IPS DF 6.9 (cell line): ENCODE results near the gene SLFN11.
A peak's percentile ranks its signal among the peaks of the same experiment; 100 is the strongest.
"Not testable (repeated sequence)": the region's sequence is repeated elsewhere in the genome, so short reads cannot be mapped to it uniquely, and the experiment has no call there.

Source experiments
- DNase-seq: peaks from one replicate; pipeline ENCODE4 v3.0.0-alpha.2; 2013; ENCODE audit warnings: low read depth, low spot score
- H3K27ac ChIP-seq: one replicate; pipeline ENCODE4 v1.5.1; 2013; ENCODE audit warnings: low read length, control low read depth
- H3K27me3 ChIP-seq: 2 replicates; pipeline ENCODE4 v1.6.1; 2013; ENCODE audit warnings: mild to moderate bottlenecking, low read length; ENCODE audit not compliant: control insufficient read depth, insufficient read depth
- H3K36me3 ChIP-seq: 2 replicates; pipeline ENCODE4 v1.6.1; 2013; ENCODE audit warnings: low read length; ENCODE audit not compliant: control insufficient read depth, insufficient read depth
- H3K4me1 ChIP-seq: 2 replicates; pipeline ENCODE4 v1.6.1; 2013; ENCODE audit warnings: low read length; ENCODE audit not compliant: control insufficient read depth, insufficient read depth
- H3K4me3 ChIP-seq: 2 replicates; pipeline ENCODE4 v1.5.1; 2013; ENCODE audit warnings: mild to moderate bottlenecking, low read length
- H3K9me3 ChIP-seq: 2 replicates; pipeline ENCODE4 v1.6.1; 2013; ENCODE audit warnings: low read length, inconsistent platforms; ENCODE audit not compliant: control insufficient read depth, insufficient read depth
- WGBS: extraction: QIAGEN DNeasy Blood & Tissue Kit; methylation state at CpG from one replicate; pipeline ENCODE4 v1.1.7; 2013; ENCODE audit warnings: mixed read lengths, missing lambda C conversion rate; ENCODE audit not compliant: insufficient read length, insufficient coverage; 5-methylcytosine and 5-hydroxymethylcytosine counted together

SLFN11 gene, protein sequence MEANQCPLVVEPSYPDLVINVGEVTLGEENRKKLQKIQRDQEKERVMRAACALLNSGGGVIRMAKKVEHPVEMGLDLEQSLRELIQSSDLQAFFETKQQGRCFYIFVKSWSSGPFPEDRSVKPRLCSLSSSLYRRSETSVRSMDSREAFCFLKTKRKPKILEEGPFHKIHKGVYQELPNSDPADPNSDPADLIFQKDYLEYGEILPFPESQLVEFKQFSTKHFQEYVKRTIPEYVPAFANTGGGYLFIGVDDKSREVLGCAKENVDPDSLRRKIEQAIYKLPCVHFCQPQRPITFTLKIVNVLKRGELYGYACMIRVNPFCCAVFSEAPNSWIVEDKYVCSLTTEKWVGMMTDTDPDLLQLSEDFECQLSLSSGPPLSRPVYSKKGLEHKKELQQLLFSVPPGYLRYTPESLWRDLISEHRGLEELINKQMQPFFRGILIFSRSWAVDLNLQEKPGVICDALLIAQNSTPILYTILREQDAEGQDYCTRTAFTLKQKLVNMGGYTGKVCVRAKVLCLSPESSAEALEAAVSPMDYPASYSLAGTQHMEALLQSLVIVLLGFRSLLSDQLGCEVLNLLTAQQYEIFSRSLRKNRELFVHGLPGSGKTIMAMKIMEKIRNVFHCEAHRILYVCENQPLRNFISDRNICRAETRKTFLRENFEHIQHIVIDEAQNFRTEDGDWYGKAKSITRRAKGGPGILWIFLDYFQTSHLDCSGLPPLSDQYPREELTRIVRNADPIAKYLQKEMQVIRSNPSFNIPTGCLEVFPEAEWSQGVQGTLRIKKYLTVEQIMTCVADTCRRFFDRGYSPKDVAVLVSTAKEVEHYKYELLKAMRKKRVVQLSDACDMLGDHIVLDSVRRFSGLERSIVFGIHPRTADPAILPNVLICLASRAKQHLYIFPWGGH

GRCh38 chr17:35373534-35373983 is at the start of gene SLFN11:
Gene SLFN11, minus strand, starts transcription at chr17:35373621. Its CDS starts 9,814 bp downstream, at chr17:35363807.
- no peaks in the 10 kb centered on the region for H3K36me3 ChIP-seq
- H3K9me3 ChIP-seq = no peaks in the 10 kb centered on the region
- 100% methylated on average over 2 of the region's 22 CpGs for WGBS
- no peaks in the 10 kb centered on the region for H3K4me1 ChIP-seq
- no peak within 1 kb of the TSS for H3K27ac ChIP-seq
- peak within 1 kb of the TSS; percentile 22; the same call in 1 of the 2 replicates for H3K4me3 ChIP-seq
- DNase-seq = no peak
- peaks cover 28% of the 10 kb centered on the region for H3K27me3 ChIP-seq

DNA sequence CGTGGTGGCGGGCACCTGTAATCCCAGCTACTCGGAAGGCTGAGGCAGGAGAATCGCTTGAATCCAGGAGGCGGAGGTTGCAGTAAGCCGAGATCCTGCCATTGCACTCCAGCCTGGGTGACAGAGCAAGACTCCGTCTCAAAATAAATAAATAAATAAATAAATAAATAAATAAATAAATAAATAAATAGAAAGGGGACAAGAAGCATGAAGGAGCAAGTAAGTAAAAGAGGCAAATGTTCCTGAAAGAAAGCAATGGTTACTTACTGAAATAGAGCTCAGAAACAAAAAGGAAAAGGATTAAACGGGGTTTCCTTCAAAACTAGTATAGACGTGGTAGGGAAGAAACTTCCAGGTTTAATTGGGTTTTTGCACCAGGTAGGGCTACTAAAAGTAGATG is 47.6 kb upstream of the SLFN11 start:
- not testable (repeated sequence) for H3K36me3 ChIP-seq, DNase-seq, H3K4me3 ChIP-seq, H3K9me3 ChIP-seq, H3K4me1 ChIP-seq, H3K27me3 ChIP-seq, H3K27ac ChIP-seq
- WGBS = no CpG with 5 or more reads among the region's 9 CpGs

- H3K36me3 ChIP-seq = no peaks in the 10 kb centered on the region
- H3K9me3 ChIP-seq = no peaks in the 10 kb centered on the region
- no peaks in the 10 kb centered on the region for H3K27me3 ChIP-seq
- DNase-seq = no peak
- no peak overlapping the region for H3K4me3 ChIP-seq
- H3K4me1 ChIP-seq = no peaks in the 10 kb centered on the region
- no peak overlapping the region for H3K27ac ChIP-seq
- WGBS = no CpG with 5 or more reads among the region's 2 CpGs
Measured at GRCh38 chr17:35416659-35417058, 43.2 kb upstream of the SLFN11 start.

- not testable (repeated sequence) for H3K4me1 ChIP-seq, H3K9me3 ChIP-seq, H3K27me3 ChIP-seq, H3K27ac ChIP-seq, H3K36me3 ChIP-seq, H3K4me3 ChIP-seq, DNase-seq
- WGBS = no CpG with 5 or more reads among the region's 2 CpGs
Measured at GRCh38 chr17:35414707-35415106, 41.3 kb upstream of the SLFN11 start.

DNA sequence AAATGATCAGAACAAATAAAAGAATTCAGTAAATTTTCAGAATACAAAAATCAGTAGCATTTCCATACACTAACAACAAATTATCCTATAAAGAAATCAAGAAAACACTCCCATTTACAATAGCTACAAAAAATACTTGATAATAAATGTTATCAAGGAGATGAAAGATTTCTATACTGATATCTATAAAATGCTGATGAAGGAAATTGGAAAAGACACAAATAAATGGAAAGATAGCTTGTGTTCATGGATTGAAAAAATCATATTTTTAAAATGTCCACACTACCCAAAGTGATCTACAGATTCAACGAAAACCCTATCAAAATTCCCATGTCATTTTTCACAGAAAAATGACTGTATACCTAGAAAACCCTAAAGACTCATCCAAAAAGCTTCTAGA is 40.8 kb upstream of the SLFN11 start:
- Histone ChIP-seq H3K36me3 (0 out of 2 replicates have a peak, but pooled peaks cover 2% of the 10 kb centered on the region), H3K27ac (no peak overlapping the region), H3K4me3 (no peak overlapping the region), H3K4me1 (no peaks in the 10 kb centered on the region; the same call in 1 of the 2 replicates), H3K9me3 (no peaks in the 10 kb centered on the region), H3K27me3 (no peaks in the 10 kb centered on the region)
- no CpG with 5 or more reads among the region's 1 CpG for whole genome bisulfite sequencing
- no peak for DNase-seq

DNA sequence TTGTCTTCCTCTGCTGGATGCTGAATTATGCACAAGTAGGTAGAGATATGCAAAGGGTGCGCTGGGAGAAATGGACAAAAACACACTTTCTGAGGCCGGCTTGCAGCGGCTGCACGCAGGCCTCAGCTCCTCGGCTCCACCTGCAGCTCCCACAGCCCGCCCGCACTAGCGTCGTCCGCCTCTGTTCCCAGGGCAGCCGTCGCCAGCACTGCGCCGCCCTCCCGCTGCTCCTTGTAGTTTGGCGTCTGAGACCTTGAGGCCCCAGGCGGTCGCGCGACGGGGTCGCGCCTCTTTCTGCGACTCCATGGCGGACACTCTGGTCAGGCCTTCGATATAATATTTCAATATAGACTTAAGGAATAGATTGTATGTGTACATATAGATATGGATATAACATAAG is 34.1 kb upstream of the SLFN11 start:
- Histone ChIP-seq H3K4me1 (no peaks in the 10 kb centered on the region; the same call in 1 of the 2 replicates), H3K9me3 (no peaks in the 10 kb centered on the region), H3K27me3 (no peaks in the 10 kb centered on the region), H3K4me3 (no peak overlapping the region), H3K36me3 (0 out of 2 replicates have a peak, but pooled peaks cover 2% of the 10 kb centered on the region), H3K27ac (no peak overlapping the region)
- no CpG with 5 or more reads among the region's 26 CpGs for WGBS
- DNase-seq = no peak

DNA sequence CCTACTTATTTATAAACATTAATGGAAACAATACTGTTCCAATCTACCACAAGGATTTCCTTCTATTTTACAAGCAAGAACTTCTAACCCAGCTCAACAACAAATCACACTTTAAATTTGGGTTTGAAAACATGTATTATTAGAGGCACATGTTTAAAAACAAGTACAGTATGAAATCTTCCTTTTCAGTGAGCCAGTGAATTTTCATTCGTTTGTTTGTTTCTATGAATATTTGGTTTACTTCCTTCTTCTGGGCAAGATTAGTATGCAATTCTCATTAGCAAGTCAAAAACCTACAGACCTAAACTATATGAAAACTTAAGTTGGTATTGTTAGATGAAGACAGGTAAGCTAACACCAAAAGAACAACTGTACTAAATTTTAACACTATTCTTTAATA is 33.1 kb upstream of the SLFN11 start:
- Histone ChIP-seq H3K27me3 (no peaks in the 10 kb centered on the region), H3K4me1 (no peaks in the 10 kb centered on the region; the same call in 1 of the 2 replicates), H3K36me3 (0 out of 2 replicates have a peak, but pooled peaks cover 2% of the 10 kb centered on the region), H3K9me3 (no peaks in the 10 kb centered on the region), H3K4me3 (no peak overlapping the region), H3K27ac (no peak overlapping the region)
- no peak for DNase-seq
- no CpG with 5 or more reads among the region's 1 CpG for WGBS

GRCh38 chr17:35404360-35404759 is 30.9 kb upstream of the SLFN11 start:
- no peaks in the 10 kb centered on the region for H3K36me3 ChIP-seq
- H3K4me1 ChIP-seq = no peaks in the 10 kb centered on the region
- no peak overlapping the region for H3K4me3 ChIP-seq
- WGBS = no CpG with 5 or more reads among the region's 1 CpG
- no peaks in the 10 kb centered on the region for H3K9me3 ChIP-seq
- no peaks in the 10 kb centered on the region for H3K27me3 ChIP-seq
- no peak overlapping the region for H3K27ac ChIP-seq
- no peak for DNase-seq

DNA sequence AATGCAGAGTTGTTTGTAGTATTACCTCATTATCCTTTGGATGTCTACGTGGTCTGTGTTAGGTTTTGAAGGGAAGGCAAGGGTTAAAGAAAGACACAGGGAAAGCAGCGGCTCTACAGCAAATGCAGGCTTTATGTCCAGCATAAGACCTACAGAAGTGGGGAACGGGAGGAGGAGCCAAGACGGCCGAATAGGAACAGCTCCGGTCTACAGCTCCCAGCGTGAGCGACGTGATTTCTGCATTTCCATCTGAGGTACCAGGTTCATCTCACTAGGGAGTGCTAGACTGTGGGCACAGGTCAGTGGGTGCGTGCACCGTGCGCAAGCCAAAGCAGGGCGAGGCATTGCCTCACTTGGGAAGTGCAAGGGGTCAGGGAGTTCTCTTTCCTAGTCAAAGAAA is 20.4 kb upstream of the SLFN11 start:
- no CpG with 5 or more reads among the region's 13 CpGs for WGBS
- H3K4me3 ChIP-seq, H3K9me3 ChIP-seq, DNase-seq, H3K27ac ChIP-seq, H3K27me3 ChIP-seq, H3K4me1 ChIP-seq, H3K36me3 ChIP-seq: not testable (repeated sequence)

DNA sequence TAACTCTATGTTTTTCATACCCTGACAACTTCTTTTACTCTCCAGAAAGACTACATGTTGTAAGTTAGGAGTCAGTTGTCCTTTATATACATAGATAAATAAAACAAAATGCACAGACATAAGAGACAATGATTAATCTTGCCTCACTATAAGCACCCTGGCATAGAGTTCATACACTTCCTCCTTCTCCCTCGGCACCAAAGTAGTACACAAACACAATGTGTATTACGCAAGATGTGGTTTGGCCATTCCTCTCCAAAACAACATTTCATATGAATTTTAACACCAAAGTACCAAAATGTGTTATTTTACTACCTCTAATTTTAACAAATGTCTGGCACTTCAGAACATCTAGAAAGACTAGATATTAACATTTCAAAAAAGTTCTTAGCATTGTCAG is 17.2 kb upstream of the SLFN11 start:
- DNase-seq = no peak

More for the DNA sequence above, 17.2 kb upstream of the SLFN11 start:
- Histone ChIP-seq H3K27ac (no peak overlapping the region), H3K27me3 (no peaks in the 10 kb centered on the region), H3K9me3 (no peaks in the 10 kb centered on the region), H3K36me3 (no peaks in the 10 kb centered on the region), H3K4me3 (no peak overlapping the region), H3K4me1 (no peaks in the 10 kb centered on the region)
- WGBS = no CpG with 5 or more reads among the region's 2 CpGs
